HAP-1 (cell line): ENCODE data around the gene TNFAIP1.

Experiments
- DNase-seq, 2 experiments: peaks; one replicate each; pipeline ENCODE4 v3.0.0-alpha.2; 2016 to 2020; ENCODE audit warnings: low spot score in 2 of 2
- H3K27me3 ChIP-seq: fragments of 250-450 bp; sonication (Bioruptor Pico); 2 replicates; pipeline ENCODE4 v1.5.1; 2020; ENCODE audit warnings: low read depth, mild to moderate bottlenecking, moderate library complexity
- H3K36me3 ChIP-seq: fragments of 250-450 bp; sonication (Bioruptor Pico); replicated peaks from 2 replicates; pipeline ENCODE4 v1.5.1; 2020; ENCODE audit warnings: mild to moderate bottlenecking
- H3K4me1 ChIP-seq: fragments of 250-450 bp; sonication (Bioruptor Pico); 2 replicates; pipeline ENCODE4 v1.5.1; 2020; ENCODE audit warnings: mild to moderate bottlenecking
- H3K4me3 ChIP-seq: fragments of 250-450 bp; sonication (Bioruptor Pico); 2 replicates; pipeline ENCODE4 v1.5.1; 2020; ENCODE audit warnings: mild to moderate bottlenecking, moderate library complexity
- H3K9me3 ChIP-seq: fragments of 250-450 bp; sonication (Bioruptor Pico); 2 replicates; pipeline ENCODE4 v1.5.1; 2020; ENCODE audit warnings: mild to moderate bottlenecking, moderate library complexity
- in situ Hi-C: fragments of 300-500 bp; cut with MboI; formaldehyde crosslinking; loops from 3 replicates; pipeline ENCODE4 v1.14.3; 2020; ENCODE audit warnings: low sequenced_read_pairs, inconsistent platforms, mixed read lengths

The TNFAIP1 gene

GRCh38 chr17:28344435-28344901, 8.9 kb downstream of the TNFAIP1 start:
- H3K4me1 ChIP-seq, result no peaks in the 10 kb centered on the region
- no peak overlapping the region for H3K4me3 ChIP-seq
- peaks cover 56% of the 10 kb centered on the region for H3K36me3 ChIP-seq
- no peaks in the 10 kb centered on the region for H3K9me3 ChIP-seq
- H3K27me3 ChIP-seq, result no peaks in the 10 kb centered on the region
- in situ Hi-C loops, result no loop called here
- no peak for DNase-seq

- H3K4me1 ChIP-seq, result no peaks in the 10 kb centered on the region
- H3K27me3 ChIP-seq, result no peaks in the 10 kb centered on the region
- no peak overlapping the region for H3K4me3 ChIP-seq
- in situ Hi-C loops, result no loop called here
- no peaks in the 10 kb centered on the region for H3K9me3 ChIP-seq
- peaks cover 68% of the 10 kb centered on the region for H3K36me3 ChIP-seq
- no peak for DNase-seq
Measured at GRCh38 chr17:28345419-28346198, 10.0 kb downstream of the TNFAIP1 start.

- H3K36me3 ChIP-seq, result peaks cover 71% of the 10 kb centered on the region
- in situ Hi-C loops, result no loop called here
- no peaks in the 10 kb centered on the region for H3K4me1 ChIP-seq
- H3K9me3 ChIP-seq, result no peaks in the 10 kb centered on the region
- no peak for DNase-seq
- H3K27me3 ChIP-seq, result no peaks in the 10 kb centered on the region
- no peak overlapping the region for H3K4me3 ChIP-seq
Measured at GRCh38 chr17:28346199-28346580, 10.6 kb downstream of the TNFAIP1 start.

- no peak for DNase-seq
- no peak overlapping the region for H3K4me3 ChIP-seq
- H3K27me3 ChIP-seq, result no peaks in the 10 kb centered on the region
- H3K36me3 ChIP-seq, result peaks cover 71% of the 10 kb centered on the region
- no peaks in the 10 kb centered on the region for H3K9me3 ChIP-seq
- in situ Hi-C loops, result no loop called here
- H3K4me1 ChIP-seq, result no peaks in the 10 kb centered on the region
Measured at GRCh38 chr17:28346746-28347246, 11.2 kb downstream of the TNFAIP1 start.

GRCh38 chr17:28347261-28347891, 11.8 kb downstream of the TNFAIP1 start:
- Histone ChIP-seq H3K4me1 (no peaks in the 10 kb centered on the region), H3K27me3 (no peaks in the 10 kb centered on the region), H3K36me3 (peaks cover 68% of the 10 kb centered on the region), H3K9me3 (no peaks in the 10 kb centered on the region), H3K4me3 (no peak overlapping the region)
- DNase-seq, result no peak
- in situ Hi-C loops, result no loop called here

- Histone ChIP-seq H3K4me1 (no peaks in the 10 kb centered on the region), H3K9me3 (no peaks in the 10 kb centered on the region), H3K27me3 (no peaks in the 10 kb centered on the region), H3K4me3 (no peak overlapping the region), H3K36me3 (peaks cover 78% of the 10 kb centered on the region)
- in situ Hi-C loops, result no loop called here
- no peak for DNase-seq
Measured at GRCh38 chr17:28348979-28349378, 13.4 kb downstream of the TNFAIP1 start.

GRCh38 chr17:28350271-28350670, 14.7 kb downstream of the TNFAIP1 start:
- in situ Hi-C loops, result no loop called here
- DNase-seq, result no peak
- Histone ChIP-seq H3K4me3 (no peak overlapping the region), H3K36me3 (peaks cover 90% of the 10 kb centered on the region), H3K4me1 (no peaks in the 10 kb centered on the region), H3K9me3 (no peaks in the 10 kb centered on the region), H3K27me3 (no peaks in the 10 kb centered on the region)

GRCh38 chr17:28357061-28357900, 21.7 kb downstream of the TNFAIP1 start, which contains the start of gene POLDIP2:
Gene POLDIP2, minus strand, starts transcription at chr17:28357527. Its CDS starts 79 bp downstream, at chr17:28357448.
- Histone ChIP-seq H3K27me3 (no peaks in the 10 kb centered on the region), H3K4me3 (peak within 1 kb of the TSS; percentile 90), H3K4me1 (peaks cover 17% of the 10 kb centered on the region), H3K9me3 (no peaks in the 10 kb centered on the region), H3K36me3 (peaks cover 51% of the 10 kb centered on the region)
- DNase-seq, result peak; percentile 90 to 96
- in situ Hi-C loops, result loop anchor here (5.0 kb wide), 1 partner anchor 35 kb away; no protein-coding TSS in a partner anchor

GRCh38 chr17:28357901-28358197, 22.3 kb downstream of the TNFAIP1 start:
- H3K9me3 ChIP-seq, result no peaks in the 10 kb centered on the region
- H3K4me1 ChIP-seq, result peaks cover 17% of the 10 kb centered on the region
- in situ Hi-C loops, result loop anchor here (5.0 kb wide), 1 partner anchor 36 kb away; no protein-coding TSS in a partner anchor
- DNase-seq, result no peak
- H3K4me3 ChIP-seq, result peak overlapping the region; percentile 90
- no peaks in the 10 kb centered on the region for H3K27me3 ChIP-seq
- peaks cover 46% of the 10 kb centered on the region for H3K36me3 ChIP-seq

GRCh38 chr17:28363186-28363585, 27.6 kb downstream of the TNFAIP1 start:
- in situ Hi-C loops, result no loop called here
- peaks cover 24% of the 10 kb centered on the region for H3K36me3 ChIP-seq
- H3K4me1 ChIP-seq, result peaks cover 5% of the 10 kb centered on the region

GRCh38 chr17:28363776-28364650, 28.5 kb downstream of the TNFAIP1 start:
- in situ Hi-C loops, result no loop called here
- H3K36me3 ChIP-seq, result peaks cover 24% of the 10 kb centered on the region

More at GRCh38 chr17:28363186-28363585, 27.6 kb downstream of the TNFAIP1 start:
- no peak for DNase-seq
- no peaks in the 10 kb centered on the region for H3K9me3 ChIP-seq
- no peak overlapping the region for H3K4me3 ChIP-seq
- no peaks in the 10 kb centered on the region for H3K27me3 ChIP-seq

GRCh38 chr17:28364665-28365363, 29.3 kb downstream of the TNFAIP1 start, which contains the start of gene SEBOX:
Gene SEBOX, minus strand, starts transcription at chr17:28365199. Its CDS starts 48 bp downstream, at chr17:28365151.
- no peak for DNase-seq
- H3K4me3 ChIP-seq, result no peak within 1 kb of the TSS
- H3K36me3 ChIP-seq, result peaks cover 18% of the 10 kb centered on the region
- in situ Hi-C loops, result no loop called here
- H3K4me1 ChIP-seq, result no peaks in the 10 kb centered on the region
- no peaks in the 10 kb centered on the region for H3K27me3 ChIP-seq
- no peaks in the 10 kb centered on the region for H3K9me3 ChIP-seq

More at GRCh38 chr17:28363776-28364650, 28.5 kb downstream of the TNFAIP1 start:
- Histone ChIP-seq H3K4me1 (no peaks in the 10 kb centered on the region), H3K4me3 (no peak overlapping the region), H3K9me3 (no peaks in the 10 kb centered on the region), H3K27me3 (no peaks in the 10 kb centered on the region)
- DNase-seq, result no peak
